Brain microvascular endothelial cell (primary cell): Measurements from ENCODE around the gene CCDC40.

Experiments
- DNase-seq: peaks from one replicate; pipeline ENCODE4 v3.0.0-alpha.2; 2020
- H3K27ac ChIP-seq: fragments of 250-450 bp; sonication (Bioruptor Pico); 2 replicates; pipeline ENCODE4 v1.5.1; 2020; ENCODE audit warnings: mild to moderate bottlenecking, moderate library complexity
- H3K27me3 ChIP-seq: fragments of 250-450 bp; sonication (Bioruptor Pico); replicated peaks from 2 replicates; pipeline ENCODE4 v1.5.1; 2020; ENCODE audit warnings: mild to moderate bottlenecking
- H3K36me3 ChIP-seq: fragments of 250-450 bp; sonication (Bioruptor Pico); replicated peaks from 2 replicates; pipeline ENCODE4 v1.5.1; 2020; ENCODE audit warnings: mild to moderate bottlenecking
- H3K4me3 ChIP-seq: 2 replicates; pipeline ENCODE4 v1.5.1; 2011; ENCODE audit warnings: low read depth, mild to moderate bottlenecking, control low read depth, low read length, moderate library complexity
- in situ Hi-C: cut with HindIII; loops from 2 replicates; pipeline ENCODE4 v1.10.0; 2017; ENCODE audit warnings: low sequenced_read_pairs, low pct_ligation_motif_present
- TF ChIP-seq, protein P1 (sequence below): IDR thresholded peaks from 2 replicates; pipeline ENCODE4 v1.5.1; 2011; ENCODE audit warnings: low read depth, mild to moderate bottlenecking, moderate library complexity, low read length, control low read depth, inconsistent platforms; ENCODE audit errors: missing control alignments

The CCDC40 gene

DNA sequence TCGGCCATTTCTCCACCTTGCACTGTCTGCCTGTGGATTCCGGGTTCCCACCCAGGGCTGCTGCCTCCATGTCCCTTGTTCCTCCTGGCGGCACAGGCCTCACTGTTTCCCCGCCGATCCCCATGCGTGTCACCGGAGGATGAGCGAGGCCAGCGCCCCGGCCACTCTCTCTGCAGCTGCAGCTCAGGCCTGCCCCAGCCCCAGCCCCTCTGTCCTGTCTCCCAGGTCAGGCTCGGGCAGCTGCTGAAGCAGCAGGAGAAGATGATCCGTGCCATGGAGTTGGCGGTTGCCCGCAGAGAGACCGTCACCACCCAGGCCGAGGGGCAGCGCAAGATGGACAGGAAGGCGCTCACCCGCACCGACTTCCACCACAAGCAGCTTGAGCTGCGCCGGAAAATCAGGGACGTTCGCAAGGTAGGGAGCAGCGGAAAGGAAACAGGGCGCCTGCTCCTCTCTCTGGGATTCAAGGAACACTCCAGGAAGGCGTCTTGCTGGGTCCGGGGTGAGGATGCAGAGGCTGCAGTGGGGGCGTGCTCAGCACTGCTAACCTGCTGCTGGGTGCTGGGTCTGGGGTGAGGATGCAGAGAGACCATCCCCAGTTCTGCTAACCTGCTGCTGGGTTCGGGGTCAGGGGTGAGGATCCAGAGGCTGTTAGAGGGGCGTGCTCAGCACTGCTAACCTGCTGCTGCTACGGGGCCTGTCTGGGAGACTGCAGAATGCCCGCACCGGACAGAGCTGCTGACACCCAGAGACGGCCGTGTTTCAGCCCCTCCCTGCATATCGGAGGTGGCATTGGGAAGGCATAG lies 58.8 kb downstream of the CCDC40 start:
- DNase-seq, result no peak
- Histone ChIP-seq H3K36me3 (no peaks in the 10 kb centered on the region), H3K27ac (no peak overlapping the region), H3K4me3 (no peak overlapping the region), H3K27me3 (no peaks in the 10 kb centered on the region)
- TF ChIP-seq, protein P1, sequence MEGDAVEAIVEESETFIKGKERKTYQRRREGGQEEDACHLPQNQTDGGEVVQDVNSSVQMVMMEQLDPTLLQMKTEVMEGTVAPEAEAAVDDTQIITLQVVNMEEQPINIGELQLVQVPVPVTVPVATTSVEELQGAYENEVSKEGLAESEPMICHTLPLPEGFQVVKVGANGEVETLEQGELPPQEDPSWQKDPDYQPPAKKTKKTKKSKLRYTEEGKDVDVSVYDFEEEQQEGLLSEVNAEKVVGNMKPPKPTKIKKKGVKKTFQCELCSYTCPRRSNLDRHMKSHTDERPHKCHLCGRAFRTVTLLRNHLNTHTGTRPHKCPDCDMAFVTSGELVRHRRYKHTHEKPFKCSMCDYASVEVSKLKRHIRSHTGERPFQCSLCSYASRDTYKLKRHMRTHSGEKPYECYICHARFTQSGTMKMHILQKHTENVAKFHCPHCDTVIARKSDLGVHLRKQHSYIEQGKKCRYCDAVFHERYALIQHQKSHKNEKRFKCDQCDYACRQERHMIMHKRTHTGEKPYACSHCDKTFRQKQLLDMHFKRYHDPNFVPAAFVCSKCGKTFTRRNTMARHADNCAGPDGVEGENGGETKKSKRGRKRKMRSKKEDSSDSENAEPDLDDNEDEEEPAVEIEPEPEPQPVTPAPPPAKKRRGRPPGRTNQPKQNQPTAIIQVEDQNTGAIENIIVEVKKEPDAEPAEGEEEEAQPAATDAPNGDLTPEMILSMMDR, result no peak
- in situ Hi-C loops, result no loop called here

DNA sequence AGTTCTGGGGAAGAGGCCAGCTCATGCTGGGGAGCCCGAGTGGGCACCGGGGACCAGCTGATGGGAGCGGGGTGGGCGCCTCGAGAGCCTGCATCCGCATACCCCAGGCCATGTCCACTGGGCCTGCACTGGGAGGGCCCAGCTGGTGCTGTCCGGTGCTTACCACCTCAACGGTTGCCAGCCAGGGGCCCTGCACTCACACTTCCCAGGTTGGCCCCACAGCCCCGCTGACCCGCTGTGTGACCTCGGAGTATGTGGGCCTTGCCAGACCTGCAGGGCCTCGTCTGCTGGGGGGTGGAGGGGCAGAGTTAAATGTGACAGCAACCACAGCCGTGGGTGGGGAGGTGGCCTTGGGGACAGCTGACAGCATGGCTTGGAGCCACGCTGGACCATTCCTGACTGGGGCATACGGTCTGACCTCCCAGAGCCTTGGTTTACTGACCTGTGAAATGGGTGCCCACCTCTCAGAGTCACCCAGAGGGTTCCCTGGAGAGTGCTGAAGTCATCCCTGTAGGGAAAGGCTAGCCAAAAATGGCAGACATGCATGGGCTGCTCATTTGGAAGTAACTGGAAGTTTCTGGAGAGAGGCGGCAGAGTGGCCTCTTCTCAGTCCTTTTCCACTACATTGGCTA lies 59.5 kb downstream of the CCDC40 start:
- TF ChIP-seq, protein P1, result no peak
- in situ Hi-C loops, result no loop called here
- H3K4me3 ChIP-seq, result no peak overlapping the region
- no peak overlapping the region for H3K27ac ChIP-seq
- no peaks in the 10 kb centered on the region for H3K27me3 ChIP-seq
- no peaks in the 10 kb centered on the region for H3K36me3 ChIP-seq
- DNase-seq, result no peak

DNA sequence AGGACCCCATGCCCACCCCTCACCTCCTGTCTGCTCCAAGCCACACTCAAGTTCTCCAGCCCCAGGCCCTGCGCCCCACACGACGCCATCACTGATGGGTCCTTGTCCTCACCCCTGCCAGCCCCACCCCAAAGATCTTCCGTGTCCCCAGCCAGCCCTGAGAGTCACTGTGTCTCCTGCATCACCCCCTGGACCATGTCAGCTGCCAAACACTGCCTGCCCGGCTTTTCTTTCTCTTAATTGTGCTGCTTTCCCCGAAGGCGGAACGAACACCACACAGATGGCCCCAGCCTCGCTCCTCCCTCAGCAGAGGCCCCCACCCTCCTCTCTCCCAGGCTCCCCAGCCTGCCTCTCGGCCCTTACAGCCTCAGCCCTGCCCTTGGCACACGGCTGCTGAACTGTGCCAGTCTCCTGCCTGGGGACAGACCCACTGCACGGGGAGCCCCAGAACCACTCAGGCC lies 60.1 kb downstream of the CCDC40 start:
- in situ Hi-C loops, result no loop called here
- Histone ChIP-seq H3K4me3 (no peak overlapping the region), H3K36me3 (no peaks in the 10 kb centered on the region), H3K27ac (no peak overlapping the region), H3K27me3 (no peaks in the 10 kb centered on the region)
- no peak for DNase-seq
- TF ChIP-seq, protein P1, result no peak

DNA sequence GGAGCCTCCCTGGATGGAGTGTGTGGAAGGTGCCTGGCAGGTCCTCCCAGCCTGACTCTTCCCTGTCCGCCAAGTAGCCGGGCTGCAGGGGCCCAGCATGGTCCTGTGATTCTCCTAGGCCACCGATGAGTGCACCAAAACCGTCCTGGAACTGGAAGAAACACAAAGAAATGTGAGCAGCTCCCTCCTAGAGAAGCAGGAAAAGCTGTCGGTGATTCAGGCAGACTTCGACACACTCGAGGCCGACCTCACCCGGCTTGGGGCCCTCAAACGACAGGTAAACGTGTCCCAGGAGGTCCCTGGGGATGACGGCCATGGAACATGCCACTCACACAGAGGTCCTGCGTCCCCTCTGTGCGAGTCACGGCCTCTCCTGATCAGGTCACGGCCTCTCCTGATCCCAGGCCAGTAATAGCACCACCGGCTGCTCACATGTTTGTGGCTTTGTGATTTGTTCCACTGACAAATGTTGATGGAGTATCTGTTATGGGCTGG lies 60.7 kb downstream of the CCDC40 start:
- Histone ChIP-seq H3K36me3 (no peaks in the 10 kb centered on the region), H3K4me3 (no peak overlapping the region), H3K27ac (no peak overlapping the region), H3K27me3 (no peaks in the 10 kb centered on the region)
- DNase-seq, result no peak
- in situ Hi-C loops, result no loop called here
- TF ChIP-seq, protein P1, result no peak

DNA sequence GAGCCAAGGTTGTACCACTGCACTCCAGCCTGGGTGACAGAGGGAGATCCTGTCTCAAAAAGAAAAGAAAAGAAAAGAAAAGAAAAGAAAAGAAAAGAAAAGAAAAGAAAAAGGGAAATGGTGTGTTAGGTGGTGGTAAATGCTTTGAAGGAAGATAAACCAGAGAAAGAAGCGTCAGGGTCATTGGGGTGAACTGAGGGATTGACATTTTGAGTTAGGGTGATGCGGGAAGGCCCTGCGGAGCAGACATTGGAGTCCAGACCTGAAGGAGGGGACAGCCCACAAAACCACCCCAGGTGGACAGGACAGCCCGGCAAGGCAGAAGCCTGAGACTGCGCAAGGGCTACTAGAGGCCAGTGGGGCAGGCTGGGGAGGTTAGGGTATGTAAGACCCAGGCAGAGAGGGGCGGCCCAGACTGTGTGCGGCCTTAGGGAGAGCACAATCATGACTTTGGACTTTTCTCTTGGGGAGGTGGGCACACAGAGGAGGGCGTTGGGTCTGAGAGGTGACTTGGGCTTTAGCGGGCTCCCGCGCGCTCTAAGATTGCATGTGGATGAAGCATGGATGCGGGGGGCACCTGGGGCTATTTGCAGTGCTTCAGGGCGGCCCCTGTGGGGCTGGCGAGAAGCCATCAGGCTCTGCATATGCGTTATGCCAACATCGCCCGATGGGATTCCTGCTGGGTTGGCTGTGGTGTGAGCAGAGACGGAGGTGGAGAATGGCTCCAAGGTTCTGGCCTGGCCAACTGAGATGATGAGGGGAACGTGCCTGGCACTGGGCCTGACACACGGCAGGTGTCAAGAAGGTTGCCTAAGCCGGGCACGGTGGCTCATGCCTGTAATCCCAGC lies 61.6 kb downstream of the CCDC40 start:
- no peak overlapping the region for H3K27ac ChIP-seq
- no peaks in the 10 kb centered on the region for H3K27me3 ChIP-seq
- H3K4me3 ChIP-seq, result no peak overlapping the region
- no peak for DNase-seq
- in situ Hi-C loops, result no loop called here
- TF ChIP-seq, protein P1, result no peak
- no peaks in the 10 kb centered on the region for H3K36me3 ChIP-seq
